SU-DHL-6 (cell line): ENCODE data around the gene COMT.

ENCODE experiments used
- CTCF ChIP-seq: fragments of 200-600 bp; sonication (generic); IDR thresholded peaks from one replicate; pipeline ENCODE4 v1.5.1; 2017; ENCODE audit warnings: antibody characterized with exemption, mild to moderate bottlenecking, low read length, moderate library complexity; ENCODE audit not compliant: insufficient read depth, poor library complexity, severe bottlenecking
- EZH2phosphoT487 ChIP-seq: fragments of 200-600 bp; sonication (generic), shearing (Covaris generic); conservative IDR thresholded peaks from 2 replicates; pipeline ENCODE4 v1.6.1; 2018; ENCODE audit warnings: mild to moderate bottlenecking, antibody characterized with exemption, low read length, moderate library complexity, mixed read lengths

GRCh38 chr22:19986011-19986409 lies 44.4 kb downstream of the COMT start:
- no peak for TF ChIP-seq CTCF
- TF ChIP-seq EZH2phosphoT487 = no peak
